Neural cell (in vitro differentiated cells): Measurements from ENCODE around the gene AK8. TPM values are rescaled to one million over a fixed set of nuclear protein-coding genes. Genes with fewer than 3 reads are reported as not detected.

Experiments used
- H2AFZ ChIP-seq: fragments of 200-600, 300-800 bp; sonication (generic), shearing (Covaris generic); 2 replicates; pipeline ENCODE4 v1.6.0; 2014; ENCODE audit warnings: low read depth, mild to moderate bottlenecking, antibody characterized with exemption, low read length, moderate library complexity
- H3F3A ChIP-seq: fragments of 200-600 bp; shearing (Covaris generic); 2 replicates; pipeline ENCODE4 v1.6.1; 2016; ENCODE audit warnings: mild to moderate bottlenecking, moderate library complexity, mixed read lengths, antibody characterized with exemption, low read length; ENCODE audit not compliant: insufficient read depth, poor library complexity, severe bottlenecking
- H3K27ac ChIP-seq: fragments of 200-600, 300-800 bp; sonication (generic), shearing (Covaris generic); 2 replicates; pipeline ENCODE4 v1.5.1; 2014; ENCODE audit warnings: mild to moderate bottlenecking, low read length, moderate library complexity
- H3K27me3 ChIP-seq: fragments of 300-800, 200-600 bp; sonication (generic), shearing (Covaris generic); 2 replicates; pipeline ENCODE4 v1.6.0; 2014; ENCODE audit warnings: mild to moderate bottlenecking, low read depth, low read length, moderate library complexity; ENCODE audit not compliant: insufficient read depth
- H3K36me3 ChIP-seq: fragments of 300-800, 200-600 bp; sonication (generic), shearing (Covaris generic); 2 replicates; pipeline ENCODE4 v1.5.1; 2014; ENCODE audit warnings: mild to moderate bottlenecking, antibody characterized with exemption, low read length, moderate library complexity; ENCODE audit not compliant: insufficient read depth
- H3K4me2 ChIP-seq: fragments of 300-800, 200-600 bp; sonication (generic), shearing (Covaris generic); 2 replicates; pipeline ENCODE4 v1.6.0; 2014; ENCODE audit warnings: mild to moderate bottlenecking, low read length
- H3K4me3 ChIP-seq: fragments of 300-800, 200-600 bp; sonication (generic), shearing (Covaris generic); 2 replicates; pipeline ENCODE4 v1.5.1; 2014; ENCODE audit warnings: mild to moderate bottlenecking, low read length, moderate library complexity
- H3K79me2 ChIP-seq: fragments of 200-600 bp; shearing (Covaris generic); replicated peaks from 2 replicates; pipeline ENCODE4 v1.6.0; 2014; ENCODE audit warnings: mild to moderate bottlenecking, low read length, moderate library complexity; ENCODE audit not compliant: insufficient read depth
- H3K9ac ChIP-seq: fragments of 300-800, 200-600 bp; sonication (generic), shearing (Covaris generic); 2 replicates; pipeline ENCODE4 v1.6.1; 2016; ENCODE audit warnings: mild to moderate bottlenecking, low read length, mixed read lengths
- H3K9me2 ChIP-seq: fragments of 200-600 bp; shearing (Covaris generic); 2 replicates; pipeline ENCODE4 v1.6.1; 2016; ENCODE audit warnings: mild to moderate bottlenecking, low read length, mixed read lengths; ENCODE audit not compliant: insufficient read depth
- H3K9me3 ChIP-seq: fragments of 200-600, 300-800 bp; sonication (generic), shearing (Covaris generic); 2 replicates; pipeline ENCODE4 v1.6.1; 2016; ENCODE audit warnings: mild to moderate bottlenecking, mixed run types, low read length, moderate library complexity, mixed read lengths
- H4K20me1 ChIP-seq: fragments of 200-600 bp; shearing (Covaris generic); 2 replicates; pipeline ENCODE4 v1.6.1; 2016; ENCODE audit warnings: mild to moderate bottlenecking, mixed run types; ENCODE audit not compliant: insufficient read depth
- EP300 ChIP-seq: fragments of 450-650 bp; conservative IDR thresholded peaks from 2 replicates; pipeline ENCODE4 v1.6.1; 2014; ENCODE audit warnings: antibody characterized with exemption, mild to moderate bottlenecking, moderate library complexity; ENCODE audit not compliant: poor library complexity, severe bottlenecking
- EZH2 ChIP-seq: fragments of 200-600, 300-800 bp; shearing (Covaris generic), sonication (generic); IDR thresholded peaks from 2 replicates; pipeline ENCODE4 v1.6.1; 2014; ENCODE audit warnings: antibody characterized with exemption, low read length, borderline replicate concordance, mild to moderate bottlenecking; ENCODE audit not compliant: insufficient read depth, poor library complexity, severe bottlenecking
- MXI1 ChIP-seq: fragments of 450-650 bp; conservative IDR thresholded peaks from 2 replicates; pipeline ENCODE4 v1.6.1; 2014; ENCODE audit warnings: antibody characterized with exemption, mild to moderate bottlenecking; ENCODE audit not compliant: poor library complexity, severe bottlenecking
- POLR2AphosphoS5 ChIP-seq: IDR thresholded peaks from 2 replicates; pipeline ENCODE4 v1.6.1; 2012
- RAD21 ChIP-seq: fragments of 450-650 bp; conservative IDR thresholded peaks from 2 replicates; pipeline ENCODE4 v1.6.1; 2014; ENCODE audit warnings: antibody characterized with exemption, mild to moderate bottlenecking, moderate library complexity
- SMC3 ChIP-seq: fragments of 450-650 bp; conservative IDR thresholded peaks from 2 replicates; pipeline ENCODE4 v1.6.1; 2014; ENCODE audit warnings: antibody characterized with exemption, mild to moderate bottlenecking, moderate library complexity; ENCODE audit not compliant: poor library complexity
- TAF1 ChIP-seq: IDR thresholded peaks from 2 replicates; pipeline ENCODE4 v1.6.1; 2012; ENCODE audit warnings: low read depth
- polyA plus RNA-seq: library from polyadenylated mRNA; depleted of rRNA; stranded (reverse); fragments of >200 nt; gene quantifications from 2 replicates; pipeline ENCODE4 v1.2.3, GENCODE V29; 2014
- TF ChIP-seq, protein P1 (sequence below): fragments of 450-650 bp; IDR thresholded peaks from 2 replicates; pipeline ENCODE4 v1.5.1; 2014; ENCODE audit warnings: antibody characterized with exemption, mild to moderate bottlenecking, moderate library complexity; ENCODE audit not compliant: poor library complexity, severe bottlenecking
- TF ChIP-seq, protein P2 (sequence below): IDR thresholded peaks from 2 replicates; pipeline ENCODE4 v1.6.1; 2012; ENCODE audit warnings: borderline replicate concordance

The AK8 gene
- polyA plus RNA-seq, 1 donor from 2014 or later: 0.71 TPM

DNA sequence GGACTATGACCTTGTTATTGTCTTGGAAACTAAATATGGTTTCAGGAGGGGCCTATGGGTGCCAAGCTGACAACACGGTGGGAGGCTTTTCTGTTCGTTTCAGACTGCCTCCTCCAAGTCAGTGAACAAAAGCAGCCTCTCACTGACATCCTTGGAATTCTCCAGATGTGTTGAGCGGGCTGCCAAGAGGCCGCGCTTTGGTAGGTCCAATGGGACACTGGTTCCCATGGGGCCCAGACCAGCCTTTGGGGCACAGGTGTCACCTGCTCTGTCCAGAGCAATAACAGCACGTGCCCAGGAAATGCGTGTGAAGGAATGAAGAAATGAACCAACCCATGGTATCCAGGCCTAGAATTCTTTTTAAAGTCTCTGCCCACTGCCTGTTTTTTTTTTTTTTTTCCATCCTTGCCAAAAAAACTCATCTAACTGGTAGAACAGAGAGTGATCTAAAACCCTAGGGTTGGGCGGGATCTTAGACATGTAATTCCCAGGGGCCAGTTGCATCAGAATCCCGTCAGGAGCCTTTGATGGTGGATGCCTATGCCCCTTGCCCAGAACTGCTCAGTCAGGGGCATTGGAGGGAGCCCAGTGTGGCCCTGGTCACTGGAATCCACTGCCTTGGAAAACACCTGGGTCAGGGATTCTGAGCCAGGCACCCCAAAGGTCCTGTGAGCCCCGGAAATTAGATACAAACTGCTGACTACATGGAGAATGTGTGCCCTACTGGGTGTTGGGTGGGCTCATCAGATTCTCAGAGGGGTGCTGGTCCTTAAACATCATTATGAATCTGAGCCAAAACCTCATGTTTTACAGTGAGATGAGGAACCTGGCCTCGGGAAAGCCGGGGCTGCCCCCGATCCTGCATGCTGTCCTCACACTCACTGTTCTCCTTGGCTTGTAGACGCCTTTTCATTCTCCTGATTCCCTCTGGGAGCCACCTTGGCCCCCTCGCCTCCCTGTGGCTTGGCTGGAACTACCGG is 147.7 kb downstream of the AK8 start:
- Histone ChIP-seq H3F3A (no peaks in the 10 kb centered on the region), H3K9me2 (no peaks in the 10 kb centered on the region), H3K27me3 (no peaks in the 10 kb centered on the region), H3K4me2 (no peak overlapping the region), H2AFZ (no peak overlapping the region), H3K27ac (no peak overlapping the region), H3K36me3 (no peaks in the 10 kb centered on the region), H3K9ac (no peak overlapping the region), H3K4me3 (no peak overlapping the region), H3K9me3 (no peaks in the 10 kb centered on the region), H3K79me2 (no peaks in the 10 kb centered on the region), H4K20me1 (no peaks in the 10 kb centered on the region)
- TF ChIP-seq MXI1 (no peak), RAD21 (no peak), TAF1 (no peak), EZH2 (no peak)
- TF ChIP-seq, protein P1, sequence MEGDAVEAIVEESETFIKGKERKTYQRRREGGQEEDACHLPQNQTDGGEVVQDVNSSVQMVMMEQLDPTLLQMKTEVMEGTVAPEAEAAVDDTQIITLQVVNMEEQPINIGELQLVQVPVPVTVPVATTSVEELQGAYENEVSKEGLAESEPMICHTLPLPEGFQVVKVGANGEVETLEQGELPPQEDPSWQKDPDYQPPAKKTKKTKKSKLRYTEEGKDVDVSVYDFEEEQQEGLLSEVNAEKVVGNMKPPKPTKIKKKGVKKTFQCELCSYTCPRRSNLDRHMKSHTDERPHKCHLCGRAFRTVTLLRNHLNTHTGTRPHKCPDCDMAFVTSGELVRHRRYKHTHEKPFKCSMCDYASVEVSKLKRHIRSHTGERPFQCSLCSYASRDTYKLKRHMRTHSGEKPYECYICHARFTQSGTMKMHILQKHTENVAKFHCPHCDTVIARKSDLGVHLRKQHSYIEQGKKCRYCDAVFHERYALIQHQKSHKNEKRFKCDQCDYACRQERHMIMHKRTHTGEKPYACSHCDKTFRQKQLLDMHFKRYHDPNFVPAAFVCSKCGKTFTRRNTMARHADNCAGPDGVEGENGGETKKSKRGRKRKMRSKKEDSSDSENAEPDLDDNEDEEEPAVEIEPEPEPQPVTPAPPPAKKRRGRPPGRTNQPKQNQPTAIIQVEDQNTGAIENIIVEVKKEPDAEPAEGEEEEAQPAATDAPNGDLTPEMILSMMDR: no peak
- TF ChIP-seq, protein P2, sequence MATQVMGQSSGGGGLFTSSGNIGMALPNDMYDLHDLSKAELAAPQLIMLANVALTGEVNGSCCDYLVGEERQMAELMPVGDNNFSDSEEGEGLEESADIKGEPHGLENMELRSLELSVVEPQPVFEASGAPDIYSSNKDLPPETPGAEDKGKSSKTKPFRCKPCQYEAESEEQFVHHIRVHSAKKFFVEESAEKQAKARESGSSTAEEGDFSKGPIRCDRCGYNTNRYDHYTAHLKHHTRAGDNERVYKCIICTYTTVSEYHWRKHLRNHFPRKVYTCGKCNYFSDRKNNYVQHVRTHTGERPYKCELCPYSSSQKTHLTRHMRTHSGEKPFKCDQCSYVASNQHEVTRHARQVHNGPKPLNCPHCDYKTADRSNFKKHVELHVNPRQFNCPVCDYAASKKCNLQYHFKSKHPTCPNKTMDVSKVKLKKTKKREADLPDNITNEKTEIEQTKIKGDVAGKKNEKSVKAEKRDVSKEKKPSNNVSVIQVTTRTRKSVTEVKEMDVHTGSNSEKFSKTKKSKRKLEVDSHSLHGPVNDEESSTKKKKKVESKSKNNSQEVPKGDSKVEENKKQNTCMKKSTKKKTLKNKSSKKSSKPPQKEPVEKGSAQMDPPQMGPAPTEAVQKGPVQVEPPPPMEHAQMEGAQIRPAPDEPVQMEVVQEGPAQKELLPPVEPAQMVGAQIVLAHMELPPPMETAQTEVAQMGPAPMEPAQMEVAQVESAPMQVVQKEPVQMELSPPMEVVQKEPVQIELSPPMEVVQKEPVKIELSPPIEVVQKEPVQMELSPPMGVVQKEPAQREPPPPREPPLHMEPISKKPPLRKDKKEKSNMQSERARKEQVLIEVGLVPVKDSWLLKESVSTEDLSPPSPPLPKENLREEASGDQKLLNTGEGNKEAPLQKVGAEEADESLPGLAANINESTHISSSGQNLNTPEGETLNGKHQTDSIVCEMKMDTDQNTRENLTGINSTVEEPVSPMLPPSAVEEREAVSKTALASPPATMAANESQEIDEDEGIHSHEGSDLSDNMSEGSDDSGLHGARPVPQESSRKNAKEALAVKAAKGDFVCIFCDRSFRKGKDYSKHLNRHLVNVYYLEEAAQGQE: no peak

DNA sequence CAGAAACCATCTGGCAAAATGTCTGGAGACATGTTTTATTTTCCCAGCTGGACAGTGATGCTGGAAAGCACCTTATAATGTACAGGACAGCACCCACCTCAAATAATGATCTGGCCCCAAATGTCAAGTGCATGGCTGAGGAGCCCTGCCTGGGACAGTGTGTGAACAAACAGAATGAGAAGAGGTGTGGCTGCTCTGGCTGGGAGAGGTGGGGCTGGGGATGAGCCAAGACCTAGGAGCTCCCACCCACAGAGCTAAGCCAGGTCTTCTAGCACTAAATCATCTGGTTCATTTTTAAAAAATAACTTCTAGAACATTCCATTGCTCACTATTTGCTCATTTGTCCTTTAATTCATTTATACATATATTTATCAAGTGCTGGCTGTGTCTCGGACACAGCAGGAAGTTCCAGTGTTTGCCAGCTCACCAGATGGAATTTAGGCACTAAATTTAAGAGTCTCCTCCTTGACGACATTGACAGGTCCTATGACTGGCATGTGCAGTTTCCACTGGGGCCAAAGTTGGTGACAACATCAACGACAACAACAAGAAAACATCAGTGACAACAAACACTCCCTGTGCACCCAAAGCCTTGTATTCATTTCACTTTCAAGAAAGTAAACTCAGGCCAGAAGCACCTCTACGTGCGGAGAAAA is 148.7 kb downstream of the AK8 start:
- TF ChIP-seq EZH2: no peak
- TF ChIP-seq POLR2AphosphoS5: no peak
- TF ChIP-seq EP300: no peak
- TF ChIP-seq, protein P1: no peak
- TF ChIP-seq MXI1: no peak
- TF ChIP-seq TAF1: no peak
- no peak for TF ChIP-seq RAD21
- no peak for TF ChIP-seq SMC3
- TF ChIP-seq, protein P2: no peak
- Histone ChIP-seq H3K4me2 (no peak overlapping the region), H3K9ac (no peak overlapping the region), H3K4me3 (no peak overlapping the region), H3K27ac (no peak overlapping the region), H3K79me2 (no peaks in the 10 kb centered on the region), H3K36me3 (no peaks in the 10 kb centered on the region), H2AFZ (no peak overlapping the region), H3K9me2 (no peaks in the 10 kb centered on the region), H3F3A (no peaks in the 10 kb centered on the region), H4K20me1 (no peaks in the 10 kb centered on the region), H3K27me3 (no peaks in the 10 kb centered on the region), H3K9me3 (no peaks in the 10 kb centered on the region)
